HepG2 (cell line): ENCODE measurements around the gene TJP1. TPM values are rescaled to one million over a fixed set of nuclear protein-coding genes. Genes with fewer than 3 reads are reported as not detected.

ENCODE experiments used
- ATAC-seq: fragments of 200-7000 bp; cut with Tn5 transposase; 3 replicates; pipeline ENCODE4 v1.9.1; 2020; ENCODE audit warnings: mild to moderate bottlenecking, moderate library complexity
- BruUV-seq: library from RNA; stranded (reverse); fragments of 400-500 nt; replicated peaks from 2 replicates; lab custom pipeline; 2021; lab: Mats Ljungman, UMichigan
- CTCF ChIA-PET: fragments of 300-600 bp; formaldehyde crosslinking; extraction: SDS; loops from one replicate; lab custom pipeline; 2021; ENCODE audit warnings: low total read pairs, inconsistent platforms, low intra/inter-chr PET ratio; lab: Yijun Ruan, JAX
- POLR2A ChIA-PET: fragments of 350-600 bp; sonication (Branson Sonifier 250); formaldehyde crosslinking; loops from one replicate; lab custom pipeline; 2020; ENCODE audit warnings: antibody characterized with exemption, inconsistent platforms; lab: Yijun Ruan, JAX
- DNase-seq: peaks from one replicate; pipeline ENCODE4 v3.0.0-alpha.2; 2015; ENCODE audit warnings: low spot score
- FAIRE-seq: peaks from 3 replicates; lab custom pipeline; 2011; peaks lifted over from hg19 to GRCh38; lab: Jason Lieb, UNC
- H2AFZ ChIP-seq: one replicate; pipeline ENCODE4 v1.6.1; 2011; ENCODE audit warnings: low read length, inconsistent platforms
- H3K27ac ChIP-seq: fragments of 300-600 bp; 3 replicates; pipeline ENCODE4 v1.8.0; 2011; ENCODE audit warnings: mixed run types, mild to moderate bottlenecking, mixed read lengths, low read length, inconsistent platforms; ENCODE audit not compliant: insufficient read depth; ENCODE audit errors: extremely low read length
- H3K27me3 ChIP-seq, 2 experiments: fragments of 200-600 bp in 1 of 2; 2 replicates in 1 of 2; 3 replicates in 1 of 2; pipeline versions ENCODE4 v1.6.0 to v1.8.0; 2011; ENCODE audit warnings: low read length in 2 of 2, mild to moderate bottlenecking in 2 of 2, moderate library complexity in 2 of 2, inconsistent platforms in 1 of 2; ENCODE audit not compliant: insufficient read depth in 2 of 2, control insufficient read depth in 1 of 2
- H3K36me3 ChIP-seq, 2 experiments: fragments of 200-600 bp in 1 of 2; replicated peaks in 1 of 2; 2 replicates in 1 of 2; 3 replicates in 1 of 2; pipeline versions ENCODE4 v1.5.1 to v1.8.0; 2011; ENCODE audit warnings: low read length in 2 of 2, inconsistent platforms in 1 of 2; ENCODE audit not compliant: insufficient read depth in 2 of 2, control insufficient read depth in 1 of 2
- H3K4me1 ChIP-seq: 2 replicates; pipeline ENCODE4 v1.5.1; 2012; ENCODE audit warnings: low read length, inconsistent platforms; ENCODE audit not compliant: insufficient read depth
- H3K4me2 ChIP-seq: 2 replicates; pipeline ENCODE4 v1.6.0; 2011; ENCODE audit warnings: low read depth, low read length, inconsistent platforms
- H3K4me3 ChIP-seq, 3 experiments: fragments of 200-600 bp in 1 of 3; sonication (generic), shearing (Covaris generic) in 1 of 3; replicated peaks in 1 of 3; 2 replicates each; pipeline ENCODE4 v1.5.1; 2011 to 2016; ENCODE audit warnings: low read length in 3 of 3, inconsistent platforms in 2 of 3, low read depth in 2 of 3, mild to moderate bottlenecking in 2 of 3, control low read depth in 1 of 3, mixed read lengths in 1 of 3; ENCODE audit not compliant: insufficient read depth in 1 of 3
- H3K79me2 ChIP-seq: one replicate; pipeline ENCODE4 v1.6.1; 2011; ENCODE audit warnings: low read length, inconsistent platforms; ENCODE audit not compliant: insufficient read depth
- H3K9ac ChIP-seq: 2 replicates; pipeline ENCODE4 v1.6.0; 2011; ENCODE audit warnings: mild to moderate bottlenecking, low read depth, low read length, inconsistent platforms; ENCODE audit not compliant: insufficient read depth
- H3K9me3 ChIP-seq: 2 replicates; pipeline ENCODE4 v1.5.1; 2012; ENCODE audit warnings: mild to moderate bottlenecking, low read length
- H4K20me1 ChIP-seq: 2 replicates; pipeline ENCODE4 v1.6.0; 2011; ENCODE audit warnings: inconsistent platforms, mild to moderate bottlenecking, low read length, moderate library complexity; ENCODE audit not compliant: insufficient read depth
- MED1 ChIP-seq: sonication (generic); formaldehyde crosslinking; IDR thresholded peaks from 2 replicates; pipeline ENCODE4 v1.4.0; 2020; ENCODE audit warnings: missing genetic modification reagents
- NR2C2 ChIP-seq: sonication (generic); formaldehyde crosslinking; IDR thresholded peaks from 2 replicates; pipeline ENCODE4 v1.4.0; 2020; ENCODE audit warnings: missing genetic modification reagents, mild to moderate bottlenecking, moderate library complexity, borderline replicate concordance
- ONECUT2 ChIP-seq: sonication (generic); formaldehyde crosslinking; IDR thresholded peaks from 2 replicates; pipeline ENCODE4 v1.4.0; 2020; ENCODE audit warnings: missing genetic modification reagents
- THAP11 ChIP-seq: IDR thresholded peaks from 2 replicates; pipeline ENCODE4 v1.6.1; 2016; ENCODE audit warnings: missing biosample characterization, missing genetic modification reagents
- ZKSCAN8 ChIP-seq: IDR thresholded peaks from 2 replicates; pipeline ENCODE4 v1.6.1; 2016; ENCODE audit warnings: borderline replicate concordance, missing genetic modification reagents, missing compliant biosample characterization
- ZNF17 ChIP-seq: sonication (generic); formaldehyde crosslinking; IDR thresholded peaks from 2 replicates; pipeline ENCODE4 v1.5.0; 2020; ENCODE audit warnings: mild to moderate bottlenecking, missing genetic modification reagents
- ZNF256 ChIP-seq: sonication (generic); formaldehyde crosslinking; conservative IDR thresholded peaks from 2 replicates; pipeline ENCODE4 v1.4.0; 2020; ENCODE audit warnings: missing genetic modification reagents
- ZNF34 ChIP-seq: sonication (generic); formaldehyde crosslinking; IDR thresholded peaks from 2 replicates; pipeline ENCODE4 v1.4.0; 2020; ENCODE audit warnings: mild to moderate bottlenecking, missing genetic modification reagents, borderline replicate concordance
- WGBS: methylation state at CpG from one replicate; pipeline ENCODE4 v1.1.6; 2017; ENCODE audit warnings: low lambda C conversion rate; 5-methylcytosine and 5-hydroxymethylcytosine counted together
- in situ Hi-C: cut with HindIII; loops from 2 replicates; pipeline ENCODE4 v1.10.0; 2017; ENCODE audit warnings: low pct_unique_long_range_greater_than_20kb; ENCODE audit not compliant: extremely low pct_ligation_motif_present
- intact Hi-C: fragments of 100-400 bp; cut with micrococcal nuclease; formaldehyde crosslinking; loops from one replicate; pipeline ENCODE4 v1.10.0; 2022; ENCODE audit not compliant: unreplicated experiment
- polyA plus RNA-seq, 8 experiments: library from polyadenylated mRNA; depleted of rRNA in 3 of 8; stranded (reverse) in 7 of 8; unstranded in 1 of 8; fragments of >200 nt; fragmentation: Illumina TruSeq in 4 of 8; extraction: Trizol in 4 of 8; gene quantifications; 2 replicates each; pipeline versions ENCODE4 v1.2.1 to v1.2.3, GENCODE V29; 2011 to 2016; ENCODE audit warnings: low read depth in 4 of 8, missing spikeins in 1 of 8, mixed read lengths in 1 of 8; ENCODE audit not compliant: insufficient read depth in 1 of 8
- total RNA-seq, 5 experiments: library from RNA; depleted of rRNA; stranded (reverse); fragments of >200 nt; fragmentation: Illumina TruSeq; extraction: Trizol; gene quantifications; 2 replicates each; pipeline ENCODE4 v1.2.3, GENCODE V29; 2016; ENCODE audit warnings: low read depth in 1 of 5
- TF ChIP-seq, protein P1 (sequence below): sonication (generic); formaldehyde crosslinking; IDR thresholded peaks from 2 replicates; pipeline ENCODE4 v1.4.0; 2020; ENCODE audit warnings: missing genetic modification reagents, borderline replicate concordance
- TF ChIP-seq, protein P2 (sequence below): sonication (generic); formaldehyde crosslinking; IDR thresholded peaks from 2 replicates; pipeline ENCODE4 v1.4.0; 2020; ENCODE audit warnings: mild to moderate bottlenecking, missing genetic modification reagents

TJP1 gene
- total and polyA plus RNA-seq, 2 of the 13 experiments (the other 11 are each of a cell fraction or from before 2014, with no cell fraction given), result 25.9 to 27.1 TPM

DNA sequence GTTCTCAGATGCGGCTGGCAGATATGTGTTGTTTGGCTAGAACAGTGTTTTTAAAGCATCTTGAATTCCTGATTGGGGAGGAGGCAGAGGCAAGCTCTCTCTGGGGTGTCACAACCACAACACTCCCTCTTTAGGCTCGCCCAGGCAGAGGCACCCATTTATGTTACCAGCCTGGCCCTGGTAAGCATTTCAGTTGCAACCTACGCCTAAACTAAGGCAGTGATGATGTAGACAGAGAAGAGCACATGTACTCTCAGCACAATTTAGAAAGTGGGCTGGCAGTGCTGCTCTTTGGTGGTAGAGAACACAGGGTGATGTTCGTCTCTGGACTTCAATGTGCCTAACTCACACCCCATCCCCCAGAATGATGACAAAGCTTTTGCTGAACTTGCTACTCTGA lies 41.2 kb upstream of the TJP1 start:
- CTCF ChIA-PET, result no interaction called here
- no peaks in the 10 kb centered on the region for H4K20me1 ChIP-seq
- ATAC-seq, result no peak

More for the DNA sequence above, 41.2 kb upstream of the TJP1 start:
- no peaks in the 10 kb centered on the region for H3K79me2 ChIP-seq
- no peak overlapping the region for H3K4me2 ChIP-seq
- H3K36me3 ChIP-seq, result no peaks in the 10 kb centered on the region
- no peak for DNase-seq
- H3K9me3 ChIP-seq, result no peaks in the 10 kb centered on the region
- POLR2A ChIA-PET, result no interaction called here
- H2AFZ ChIP-seq, result no peak overlapping the region
- H3K27me3 ChIP-seq, result peaks cover 0 to 5% of the 10 kb centered on the region in 2 experiments; a peak in 2 of 5 replicates
- TF ChIP-seq THAP11 (CRISPR knock-in tag) (no peak), NR2C2 (CRISPR knock-in tag) (no peak), ZNF256 (no peak), MED1 (CRISPR knock-in tag) (no peak), ZNF34 (CRISPR knock-in tag) (no peak), ZNF17 (CRISPR knock-in tag) (no peak), ZKSCAN8 (no peak), ONECUT2 (CRISPR knock-in tag) (no peak)
- TF ChIP-seq, protein P1, sequence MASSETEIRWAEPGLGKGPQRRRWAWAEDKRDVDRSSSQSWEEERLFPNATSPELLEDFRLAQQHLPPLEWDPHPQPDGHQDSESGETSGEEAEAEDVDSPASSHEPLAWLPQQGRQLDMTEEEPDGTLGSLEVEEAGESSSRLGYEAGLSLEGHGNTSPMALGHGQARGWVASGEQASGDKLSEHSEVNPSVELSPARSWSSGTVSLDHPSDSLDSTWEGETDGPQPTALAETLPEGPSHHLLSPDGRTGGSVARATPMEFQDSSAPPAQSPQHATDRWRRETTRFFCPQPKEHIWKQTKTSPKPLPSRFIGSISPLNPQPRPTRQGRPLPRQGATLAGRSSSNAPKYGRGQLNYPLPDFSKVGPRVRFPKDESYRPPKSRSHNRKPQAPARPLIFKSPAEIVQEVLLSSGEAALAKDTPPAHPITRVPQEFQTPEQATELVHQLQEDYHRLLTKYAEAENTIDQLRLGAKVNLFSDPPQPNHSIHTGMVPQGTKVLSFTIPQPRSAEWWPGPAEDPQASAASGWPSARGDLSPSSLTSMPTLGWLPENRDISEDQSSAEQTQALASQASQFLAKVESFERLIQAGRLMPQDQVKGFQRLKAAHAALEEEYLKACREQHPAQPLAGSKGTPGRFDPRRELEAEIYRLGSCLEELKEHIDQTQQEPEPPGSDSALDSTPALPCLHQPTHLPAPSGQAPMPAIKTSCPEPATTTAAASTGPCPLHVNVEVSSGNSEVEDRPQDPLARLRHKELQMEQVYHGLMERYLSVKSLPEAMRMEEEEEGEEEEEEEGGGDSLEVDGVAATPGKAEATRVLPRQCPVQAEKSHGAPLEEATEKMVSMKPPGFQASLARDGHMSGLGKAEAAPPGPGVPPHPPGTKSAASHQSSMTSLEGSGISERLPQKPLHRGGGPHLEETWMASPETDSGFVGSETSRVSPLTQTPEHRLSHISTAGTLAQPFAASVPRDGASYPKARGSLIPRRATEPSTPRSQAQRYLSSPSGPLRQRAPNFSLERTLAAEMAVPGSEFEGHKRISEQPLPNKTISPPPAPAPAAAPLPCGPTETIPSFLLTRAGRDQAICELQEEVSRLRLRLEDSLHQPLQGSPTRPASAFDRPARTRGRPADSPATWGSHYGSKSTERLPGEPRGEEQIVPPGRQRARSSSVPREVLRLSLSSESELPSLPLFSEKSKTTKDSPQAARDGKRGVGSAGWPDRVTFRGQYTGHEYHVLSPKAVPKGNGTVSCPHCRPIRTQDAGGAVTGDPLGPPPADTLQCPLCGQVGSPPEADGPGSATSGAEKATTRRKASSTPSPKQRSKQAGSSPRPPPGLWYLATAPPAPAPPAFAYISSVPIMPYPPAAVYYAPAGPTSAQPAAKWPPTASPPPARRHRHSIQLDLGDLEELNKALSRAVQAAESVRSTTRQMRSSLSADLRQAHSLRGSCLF (CRISPR knock-in tag), result no peak
- TF ChIP-seq, protein P2, sequence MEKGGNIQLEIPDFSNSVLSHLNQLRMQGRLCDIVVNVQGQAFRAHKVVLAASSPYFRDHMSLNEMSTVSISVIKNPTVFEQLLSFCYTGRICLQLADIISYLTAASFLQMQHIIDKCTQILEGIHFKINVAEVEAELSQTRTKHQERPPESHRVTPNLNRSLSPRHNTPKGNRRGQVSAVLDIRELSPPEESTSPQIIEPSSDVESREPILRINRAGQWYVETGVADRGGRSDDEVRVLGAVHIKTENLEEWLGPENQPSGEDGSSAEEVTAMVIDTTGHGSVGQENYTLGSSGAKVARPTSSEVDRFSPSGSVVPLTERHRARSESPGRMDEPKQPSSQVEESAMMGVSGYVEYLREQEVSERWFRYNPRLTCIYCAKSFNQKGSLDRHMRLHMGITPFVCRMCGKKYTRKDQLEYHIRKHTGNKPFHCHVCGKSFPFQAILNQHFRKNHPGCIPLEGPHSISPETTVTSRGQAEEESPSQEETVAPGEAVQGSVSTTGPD (CRISPR knock-in tag), result no peak
- TF ChIP-seq, all 625 proteins: peak for 0
- no TSS peak for BruUV-seq
- WGBS, result 41% methylated on average over 4 of the region's 4 CpGs
- Histone ChIP-seq H3K9ac (no peak overlapping the region), H3K4me3 (no peak overlapping the region), H3K27ac (no peak overlapping the region), H3K4me1 (peaks cover 5% of the 10 kb centered on the region; the same call in 1 of the 2 replicates)
- intact Hi-C loops, result no loop called here
- no peak for FAIRE-seq
- in situ Hi-C loops, result no loop called here
